Pancreas (tissue), 10 donors: ENCODE data around the gene MAPKAP1. TPM values are rescaled to one million over a fixed set of nuclear protein-coding genes. Genes with fewer than 3 reads are reported as not detected.

ENCODE experiments used
- ATAC-seq, 4 donors: fragments of 200-7000 bp; cut with Tn5 transposase; one replicate each; pipeline versions ENCODE4 v1.8.0 to v1.9.1; 2020; ENCODE audit warnings: mild to moderate bottlenecking in 4 of 4, moderate library complexity in 4 of 4
- DNase-seq, 6 donors: peaks; one replicate each; pipeline ENCODE4 v3.0.0-alpha.2; 2020
- FAIRE-seq: peaks from 2 replicates; lab custom pipeline; 2012; peaks lifted over from hg19 to GRCh38; lab: Jason Lieb, UNC
- H3K27ac ChIP-seq, 4 donors: fragments of 200-600 bp; sonication (generic); 1 replicate in 3 of 4; 2 replicates in 1 of 4; pipeline versions ENCODE4 v1.5.0 to v1.8.0; 2020
- H3K27me3 ChIP-seq, 4 donors: fragments of 200-600 bp; one replicate each; pipeline ENCODE4 v1.8.0; 2021
- H3K36me3 ChIP-seq, 3 donors: fragments of 200-600 bp; sonication (generic) in 1 of 3; one replicate each; pipeline versions ENCODE4 v1.5.0 to v1.8.0; 2020 to 2021
- H3K4me1 ChIP-seq, 3 donors: fragments of 200-600 bp; one replicate each; pipeline ENCODE4 v1.8.0; 2021
- H3K4me3 ChIP-seq, 4 donors: fragments of 200-600 bp; sonication (generic) in 2 of 4; one replicate each; pipeline versions ENCODE4 v1.5.0 to v1.8.0; 2020 to 2021
- H3K9me3 ChIP-seq, 4 donors: fragments of 200-600 bp; one replicate each; pipeline ENCODE4 v1.8.0; 2021
- CTCF ChIP-seq, 4 donors: fragments of 200-600 bp; sonication (generic) in 3 of 4; IDR thresholded peaks; one replicate each; pipeline versions ENCODE4 v1.5.0 to v1.8.0; 2021; ENCODE audit warnings: antibody characterized with exemption in 4 of 4
- WGBS, 2 donors: extraction: QIAGEN DNeasy Blood & Tissue Kit; methylation state at CpG; one replicate each; pipeline ENCODE4 v1.1.7; 2013; 5-methylcytosine and 5-hydroxymethylcytosine counted together
- intact Hi-C, 3 donors: fragments of 100-400 bp; cut with DNase I; formaldehyde crosslinking; loops; one replicate each; pipeline versions ENCODE4 v1.11.1 to v1.14.2; 2022
- polyA plus RNA-seq, 2 donors: library from polyadenylated mRNA; stranded (reverse); fragments of 200-250 nt; gene quantifications; one replicate each; pipeline ENCODE4 v1.2.3, GENCODE V29; 2013
- total RNA-seq, 6 donors: library from RNA; stranded (reverse); fragmentation: NEBNext Ultra II Directional in 4 of 6; extraction: Animal tissue kit (Norgen Biotek cat#: 25700) in 4 of 6; gene quantifications; one replicate each; pipeline versions ENCODE4 v1.2.1 to v1.2.4, GENCODE V29; 2021 to 2023
- donor health status: healthy with polysubstance abuse.
- donor health status: DM: no; HTN: no; CAD: no; lungs with moderate emphysema.
- donor health status: DM: no; HTN: no; CAD: no.
- donor health status: control.
- donor health status: control.
- donor health status: Bipolar disorder and iron deficiency.
- donor health status: DM: yes; HTN: yes; CAD: no.
- donor health status: DM: no; HTN: no; CAD: no.
- donor health status: DM: no; HTN: no; CAD: no.
- donor health status: DM: yes; HTN: yes; CAD: no.

The MAPKAP1 gene
- total and polyA plus RNA-seq, 8 donors, result 18.7 to 42.0 (median 30.4) TPM

GRCh38 chr9:125388978-125389377 lies 318.0 kb downstream of the MAPKAP1 start:
- H3K4me1 ChIP-seq, result no peaks in the 10 kb centered on the region
- H3K36me3 ChIP-seq, result no peaks in the 10 kb centered on the region
- TF ChIP-seq CTCF (IDR thresholded peaks at IDR 0.05), result no peak
- H3K9me3 ChIP-seq, result no peaks in the 10 kb centered on the region
- FAIRE-seq (no peak), DNase-seq (no peak), ATAC-seq (no peak)
- H3K4me3 ChIP-seq, result no peak overlapping the region
- H3K27ac ChIP-seq, result no peak overlapping the region
- no peaks in the 10 kb centered on the region for H3K27me3 ChIP-seq
- intact Hi-C loops, result no loop called here
- 56 to 57% methylated on average over 6 of the region's 6 CpGs for WGBS, 2 donors

- no peak for TF ChIP-seq CTCF (IDR thresholded peaks at IDR 0.05)
- intact Hi-C loops, result no loop called here
- Histone ChIP-seq H3K27ac (no peak overlapping the region), H3K27me3 (no peaks in the 10 kb centered on the region), H3K9me3 (no peaks in the 10 kb centered on the region), H3K4me3 (no peak overlapping the region), H3K4me1 (no peaks in the 10 kb centered on the region), H3K36me3 (no peaks in the 10 kb centered on the region)
- WGBS, 2 donors, result 88 to 94% methylated on average over 14 of the region's 14 CpGs
- no peak for DNase-seq
- no peak for ATAC-seq
- no peak for FAIRE-seq
Measured at GRCh38 chr9:125387861-125388524, 319.0 kb downstream of the MAPKAP1 start.

Other genes with a start within 250 kb of the MAPKAP1 start
- 10 to 100 TPM; 17.0 to 36.8 (median 22.4) TPM for gene PBX3, start 40.2 kb upstream of the MAPKAP1 start, total RNA-seq
- 10 to 100 TPM in 1 of 2 donors, 1 to 10 TPM in 1; 8.9 to 20.6 TPM for gene PBX3, start 40.2 kb upstream of the MAPKAP1 start, polyA plus RNA-seq